ENCODE results near the gene SCNM1.

- no peak for TF ChIP-seq CTCF (IDR thresholded peaks at IDR 0.05)
- no peak for TF ChIP-seq ZFX (IDR thresholded peaks at IDR 0.05; ENCODE audit: borderline replicate concordance)
Observed at GRCh38 chr1:151131701-151132334, 34.1 kb upstream of the SCNM1 start.

Data from 22Rv1 (cell line).